Activated naive CD4-positive, alpha-beta T cell treated with anti-CD3 and anti-CD28 coated beads, Interleukin-2, amount 50 U/mL, for 24 hours (primary cell): ENCODE measurements around the gene CDK19.

Experiments used
- H3K27ac Mint-ChIP-seq: one replicate; pipeline ENCODE4 v1.8.0; 2021; ENCODE audit warnings: mild to moderate bottlenecking, mixed read lengths
- H3K27me3 Mint-ChIP-seq: one replicate; pipeline ENCODE4 v1.8.0; 2021; ENCODE audit warnings: mixed read lengths
- H3K36me3 Mint-ChIP-seq: one replicate; pipeline ENCODE4 v1.8.0; 2021; ENCODE audit warnings: mixed read lengths
- H3K4me1 Mint-ChIP-seq: one replicate; pipeline ENCODE4 v1.8.0; 2021; ENCODE audit warnings: mixed read lengths
- H3K4me3 Mint-ChIP-seq: one replicate; pipeline ENCODE4 v1.8.0; 2021; ENCODE audit warnings: mild to moderate bottlenecking, mixed read lengths
- H3K9me3 Mint-ChIP-seq: one replicate; pipeline ENCODE4 v1.8.0; 2021; ENCODE audit warnings: mixed read lengths

CDK19 gene

DNA sequence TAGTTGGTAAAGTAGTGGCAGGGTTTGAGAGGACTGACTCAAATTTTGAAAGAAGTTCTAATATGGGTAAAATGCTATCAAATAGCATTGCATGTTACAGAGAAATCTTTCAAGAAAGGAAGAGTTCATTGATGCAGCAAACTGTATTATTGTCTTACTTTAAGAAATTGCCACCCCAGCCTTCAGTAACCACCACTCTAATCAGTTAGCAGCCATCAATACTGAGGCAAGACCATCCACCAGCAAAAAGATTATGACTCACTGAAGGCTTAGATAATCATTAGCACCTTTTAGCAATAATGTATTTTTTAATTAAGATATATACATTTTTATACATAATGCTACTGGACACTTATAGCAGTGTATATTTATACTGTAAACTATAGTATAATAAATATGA, 138.9 kb downstream of the CDK19 start:
- Mint-ChIP-seq H3K27ac (no peak overlapping the region), H3K9me3 (no peaks in the 10 kb centered on the region), H3K36me3 (peaks cover 2% of the 10 kb centered on the region), H3K27me3 (no peaks in the 10 kb centered on the region), H3K4me1 (no peaks in the 10 kb centered on the region), H3K4me3 (no peak overlapping the region)

DNA sequence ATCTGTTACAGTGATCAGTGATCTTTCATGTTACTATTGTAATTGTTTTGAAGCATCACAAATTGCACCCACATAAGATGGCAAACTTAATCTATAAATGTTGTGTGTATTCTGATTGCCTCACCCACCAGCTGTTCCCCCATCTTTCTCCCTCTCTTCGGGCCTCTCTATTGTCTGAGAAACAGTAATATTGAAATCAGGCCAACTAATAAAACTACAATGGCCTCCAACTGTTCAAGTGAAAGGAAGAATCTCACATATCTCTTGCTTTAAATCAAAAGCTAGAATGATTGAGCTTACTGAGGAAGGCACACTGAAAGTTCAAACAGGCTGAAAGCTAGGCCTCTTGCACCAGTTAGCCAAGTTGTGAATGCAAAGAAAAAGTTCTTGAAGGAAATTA, 141.2 kb downstream of the CDK19 start:
- Mint-ChIP-seq H3K4me3 (no peak overlapping the region), H3K36me3 (peaks cover 4% of the 10 kb centered on the region), H3K27ac (no peak overlapping the region), H3K4me1 (no peaks in the 10 kb centered on the region), H3K27me3 (no peaks in the 10 kb centered on the region), H3K9me3 (no peaks in the 10 kb centered on the region)

DNA sequence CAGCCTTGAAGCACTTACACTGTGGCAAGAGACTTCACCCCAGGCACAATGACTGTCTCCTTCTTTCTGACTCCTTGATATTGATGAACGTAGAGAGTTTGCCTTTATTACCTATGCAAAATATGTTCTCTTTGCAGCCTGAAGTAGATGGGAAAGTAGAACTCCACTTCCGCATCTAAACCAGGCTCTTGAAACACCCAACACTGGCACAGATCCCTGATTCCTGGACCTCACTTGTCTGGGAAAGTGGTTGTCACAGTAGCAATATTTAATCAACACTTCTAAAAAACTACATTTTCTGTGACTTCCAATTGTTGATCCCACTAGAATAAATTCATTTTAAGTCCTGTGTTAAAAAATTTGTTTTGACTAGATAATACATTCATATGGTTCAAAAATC, 143.1 kb downstream of the CDK19 start:
- Mint-ChIP-seq H3K27me3 (no peaks in the 10 kb centered on the region), H3K36me3 (peaks cover 4% of the 10 kb centered on the region), H3K4me1 (no peaks in the 10 kb centered on the region), H3K4me3 (no peak overlapping the region), H3K9me3 (no peaks in the 10 kb centered on the region), H3K27ac (no peak overlapping the region)

DNA sequence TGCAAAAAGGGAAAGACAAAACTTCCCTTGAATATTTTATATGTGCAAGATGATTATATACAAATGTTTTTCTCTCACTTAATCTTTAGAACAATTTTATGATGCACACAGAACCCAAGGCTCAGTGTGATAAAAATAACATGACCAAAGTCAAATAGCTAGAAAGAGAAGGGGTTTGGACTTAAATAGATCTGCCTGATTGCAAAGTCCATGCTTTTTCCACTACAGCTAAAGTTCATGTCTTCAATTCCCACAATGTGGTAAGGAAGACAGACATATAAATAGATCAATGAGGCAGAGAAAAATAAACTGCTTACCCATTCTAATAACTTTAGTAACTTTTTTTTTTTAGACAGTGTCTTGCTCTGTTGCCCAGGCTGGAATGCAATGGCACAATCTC, 143.8 kb downstream of the CDK19 start:
- Mint-ChIP-seq H3K4me3 (no peak overlapping the region), H3K36me3 (peaks cover 4% of the 10 kb centered on the region), H3K9me3 (no peaks in the 10 kb centered on the region), H3K27me3 (no peaks in the 10 kb centered on the region), H3K27ac (no peak overlapping the region), H3K4me1 (no peaks in the 10 kb centered on the region)

DNA sequence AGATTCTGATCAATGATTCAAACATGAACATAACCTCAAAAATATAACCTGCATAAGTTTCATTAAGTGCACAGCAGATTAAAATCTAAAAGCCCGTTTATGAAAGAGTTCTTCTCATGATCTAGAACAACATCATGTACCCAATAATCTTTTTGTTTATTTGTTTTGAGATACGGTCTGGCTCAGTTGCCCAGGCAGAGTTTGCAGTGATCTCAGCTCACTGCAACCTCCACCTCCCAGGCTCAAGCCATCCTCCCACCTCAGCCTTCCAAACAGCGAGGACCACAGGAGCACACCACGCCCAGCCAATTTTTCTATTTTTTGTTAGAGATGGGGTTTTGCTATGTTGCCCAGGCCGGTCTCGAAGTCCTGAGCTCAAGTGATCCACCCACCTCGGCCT, 149.7 kb downstream of the CDK19 start:
- H3K36me3 Mint-ChIP-seq, result peaks cover 15% of the 10 kb centered on the region
- H3K27me3 Mint-ChIP-seq, result no peaks in the 10 kb centered on the region
- H3K4me3 Mint-ChIP-seq, result no peak overlapping the region
- no peak overlapping the region for H3K27ac Mint-ChIP-seq
- no peaks in the 10 kb centered on the region for H3K4me1 Mint-ChIP-seq
- no peaks in the 10 kb centered on the region for H3K9me3 Mint-ChIP-seq

DNA sequence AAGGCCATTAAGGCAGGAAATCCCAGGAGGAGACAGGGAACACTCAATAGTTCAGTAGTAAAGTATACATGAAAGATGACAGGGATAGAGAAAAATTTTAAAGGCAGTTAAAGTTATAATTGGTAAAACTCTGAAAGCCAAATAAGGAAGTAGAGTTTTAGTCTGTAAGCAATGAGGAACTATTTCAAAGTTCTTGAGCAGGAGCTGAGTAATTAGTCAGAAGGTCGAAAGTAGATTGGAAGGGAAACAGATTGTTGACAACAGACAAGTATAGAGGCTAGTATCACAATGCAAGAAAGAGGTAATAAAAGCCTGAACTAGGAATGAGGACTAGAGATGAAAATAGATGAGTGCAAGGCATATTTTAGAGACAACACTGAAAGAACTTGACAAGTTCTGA, 150.3 kb downstream of the CDK19 start:
- H3K36me3 Mint-ChIP-seq, result peaks cover 13% of the 10 kb centered on the region
- no peak overlapping the region for H3K27ac Mint-ChIP-seq
- H3K27me3 Mint-ChIP-seq, result no peaks in the 10 kb centered on the region
- H3K4me1 Mint-ChIP-seq, result no peaks in the 10 kb centered on the region
- H3K9me3 Mint-ChIP-seq, result no peaks in the 10 kb centered on the region
- no peak overlapping the region for H3K4me3 Mint-ChIP-seq

DNA sequence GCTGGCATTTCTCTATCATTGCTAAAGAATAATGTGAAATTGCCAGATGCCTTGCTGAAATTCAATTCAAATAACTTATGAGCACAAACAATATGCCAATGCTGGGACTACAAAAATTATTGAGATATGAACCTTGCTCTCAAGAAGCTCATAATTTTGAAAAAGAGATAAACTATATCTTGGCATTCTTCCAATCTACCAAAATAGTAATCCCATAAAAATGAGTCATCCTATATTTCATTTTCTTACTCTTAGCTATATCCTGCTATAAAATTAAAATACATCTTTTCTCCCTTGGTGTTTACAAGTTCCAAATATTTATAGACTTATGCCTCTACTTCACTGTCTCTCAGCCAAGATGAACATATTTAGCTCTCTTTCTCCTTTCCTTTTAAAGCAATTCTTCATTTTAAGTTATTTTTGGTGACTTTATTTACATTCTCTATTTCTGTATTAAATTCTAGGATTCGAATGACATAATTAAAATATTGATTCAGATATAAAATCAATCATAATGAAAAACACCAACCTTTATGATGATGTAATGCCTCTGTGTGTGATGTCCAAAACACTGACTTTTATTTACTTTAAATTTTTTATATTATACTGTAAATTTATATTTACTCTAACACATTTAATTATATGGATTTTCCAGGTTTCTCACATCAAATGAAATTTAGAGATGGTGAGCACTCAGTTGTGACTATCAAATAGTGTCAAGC, 152.6 kb downstream of the CDK19 start:
- no peaks in the 10 kb centered on the region for H3K4me1 Mint-ChIP-seq
- no peaks in the 10 kb centered on the region for H3K9me3 Mint-ChIP-seq
- H3K27me3 Mint-ChIP-seq, result no peaks in the 10 kb centered on the region
- H3K27ac Mint-ChIP-seq, result no peak overlapping the region
- H3K4me3 Mint-ChIP-seq, result no peak overlapping the region
- peaks cover 15% of the 10 kb centered on the region for H3K36me3 Mint-ChIP-seq

DNA sequence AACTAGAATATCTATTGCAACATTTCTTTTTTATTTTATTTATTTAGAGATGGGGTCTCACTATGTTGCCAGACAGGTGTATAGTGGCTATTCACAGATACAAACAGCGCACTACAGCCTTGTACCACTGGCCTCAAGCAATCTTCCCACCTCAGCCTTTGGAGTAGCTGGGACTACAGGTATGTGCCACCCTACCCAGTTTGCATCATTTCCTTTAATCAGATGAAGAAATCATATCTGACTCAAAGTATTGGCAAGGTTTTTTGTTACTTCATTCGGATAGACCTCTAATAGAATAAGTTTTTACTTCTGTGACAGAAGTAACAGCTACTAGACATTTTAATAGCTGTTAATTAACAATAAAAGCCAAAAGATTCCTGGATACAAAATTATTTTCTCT, 153.9 kb downstream of the CDK19 start:
- Mint-ChIP-seq H3K36me3 (peaks cover 15% of the 10 kb centered on the region), H3K9me3 (no peaks in the 10 kb centered on the region), H3K4me1 (no peaks in the 10 kb centered on the region), H3K27ac (no peak overlapping the region), H3K4me3 (no peak overlapping the region), H3K27me3 (no peaks in the 10 kb centered on the region)

DNA sequence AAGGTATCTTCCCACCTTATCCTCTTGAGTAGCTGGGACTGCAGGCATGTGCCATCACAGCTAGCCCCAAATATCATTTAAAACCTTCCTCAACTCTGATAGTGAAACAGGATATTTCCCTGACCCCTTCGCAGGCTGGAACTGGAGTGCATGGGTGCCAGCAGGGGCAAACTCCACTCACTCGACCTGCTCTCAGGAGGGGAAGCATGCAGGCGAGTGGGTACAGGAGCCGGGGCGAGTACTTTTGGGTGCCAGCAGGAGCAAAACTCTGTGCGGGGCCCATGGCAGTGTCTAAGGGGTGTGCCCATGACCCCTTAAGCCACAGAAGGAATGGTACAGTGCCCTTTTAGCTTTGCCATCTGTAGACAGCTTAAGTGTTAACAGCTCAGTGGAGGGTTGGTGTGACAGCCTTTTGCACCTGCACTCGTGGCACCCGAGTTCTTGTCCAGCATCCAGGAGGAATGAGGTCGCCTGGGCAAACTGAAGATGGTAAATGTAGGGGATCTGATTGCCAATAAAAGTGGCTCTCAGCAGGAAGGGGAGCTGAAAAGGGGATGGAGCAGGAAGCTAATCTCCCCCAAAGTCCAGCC, 155.1 kb downstream of the CDK19 start:
- H3K27ac Mint-ChIP-seq, result no peak overlapping the region
- H3K4me3 Mint-ChIP-seq, result no peak overlapping the region
- no peaks in the 10 kb centered on the region for H3K4me1 Mint-ChIP-seq
- H3K9me3 Mint-ChIP-seq, result peaks cover 4% of the 10 kb centered on the region
- no peaks in the 10 kb centered on the region for H3K27me3 Mint-ChIP-seq
- peaks cover 20% of the 10 kb centered on the region for H3K36me3 Mint-ChIP-seq

DNA sequence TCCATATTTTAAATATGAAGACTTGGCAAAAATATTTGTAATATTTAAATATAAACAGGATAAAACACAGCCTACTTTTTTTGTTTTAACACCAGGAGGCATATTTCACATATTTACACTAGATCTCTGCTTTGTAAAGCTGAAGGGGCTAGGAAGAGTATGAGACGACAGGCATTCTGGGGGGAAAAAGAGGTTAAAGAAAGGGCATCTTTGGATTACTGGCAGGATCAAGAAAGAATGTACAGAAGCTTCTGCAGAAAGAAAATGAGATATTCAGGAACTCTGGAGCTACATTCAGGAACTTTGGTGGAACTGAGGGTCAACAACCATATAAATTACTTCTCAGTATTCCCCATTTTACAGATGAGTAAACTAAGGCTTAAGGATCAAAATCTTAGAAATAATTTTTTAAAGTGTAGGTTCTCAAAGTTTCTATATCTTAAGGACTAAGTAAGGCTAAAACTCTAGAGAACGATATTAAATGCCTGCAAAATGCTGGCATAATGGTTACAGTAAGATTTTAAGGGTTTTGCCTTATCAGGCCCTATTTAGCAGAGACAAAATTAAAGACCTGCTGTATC, 156.5 kb downstream of the CDK19 start:
- peaks cover 11% of the 10 kb centered on the region for H3K36me3 Mint-ChIP-seq
- no peak overlapping the region for H3K4me3 Mint-ChIP-seq
- no peaks in the 10 kb centered on the region for H3K4me1 Mint-ChIP-seq
- H3K27me3 Mint-ChIP-seq, result no peaks in the 10 kb centered on the region
- H3K9me3 Mint-ChIP-seq, result peaks cover 4% of the 10 kb centered on the region
- H3K27ac Mint-ChIP-seq, result no peak overlapping the region

DNA sequence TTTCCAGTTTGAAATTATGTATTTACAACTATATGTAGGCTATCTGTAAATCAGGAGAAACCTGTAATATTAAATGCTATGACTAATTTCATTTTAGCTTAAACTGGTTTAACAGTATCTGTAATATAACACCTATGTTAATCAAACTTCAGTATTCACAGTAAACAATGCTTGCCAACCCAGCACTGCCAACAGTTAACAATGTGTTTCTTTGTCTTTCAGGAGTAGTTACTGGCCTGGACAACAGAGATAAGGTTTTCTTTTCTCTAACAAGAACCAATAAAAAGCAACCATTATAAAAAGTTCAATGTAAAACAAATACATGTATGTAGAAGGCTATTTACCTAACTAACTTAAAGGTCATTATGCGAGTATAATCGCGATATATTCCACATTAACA, 158.8 kb downstream of the CDK19 start:
- H3K27me3 Mint-ChIP-seq, result no peaks in the 10 kb centered on the region
- no peak overlapping the region for H3K27ac Mint-ChIP-seq
- no peak overlapping the region for H3K4me3 Mint-ChIP-seq
- no peaks in the 10 kb centered on the region for H3K4me1 Mint-ChIP-seq
- H3K36me3 Mint-ChIP-seq, result peaks cover 8% of the 10 kb centered on the region
- H3K9me3 Mint-ChIP-seq, result peaks cover 4% of the 10 kb centered on the region

DNA sequence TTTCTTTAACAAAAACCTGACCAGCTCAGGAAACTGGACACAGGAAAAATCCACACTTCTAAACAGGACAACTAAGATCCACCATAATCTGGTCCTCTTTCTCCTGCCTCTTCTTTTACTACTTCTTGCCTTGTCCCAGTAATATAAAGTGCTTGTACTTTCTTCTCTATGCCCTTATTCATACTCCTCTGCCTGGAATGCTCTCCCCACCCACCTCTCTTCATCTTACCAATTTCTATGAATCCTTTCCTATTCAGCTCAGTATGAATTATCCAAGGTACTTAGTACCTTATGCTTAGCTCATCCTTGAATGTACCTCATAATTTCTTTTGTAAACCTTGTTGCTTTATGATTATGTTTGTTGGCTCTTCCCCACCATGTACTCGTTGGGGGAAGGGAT, 159.4 kb downstream of the CDK19 start:
- no peak overlapping the region for H3K27ac Mint-ChIP-seq
- no peaks in the 10 kb centered on the region for H3K27me3 Mint-ChIP-seq
- H3K36me3 Mint-ChIP-seq, result peaks cover 7% of the 10 kb centered on the region
- H3K4me1 Mint-ChIP-seq, result no peaks in the 10 kb centered on the region
- H3K9me3 Mint-ChIP-seq, result peaks cover 4% of the 10 kb centered on the region
- H3K4me3 Mint-ChIP-seq, result no peak overlapping the region

DNA sequence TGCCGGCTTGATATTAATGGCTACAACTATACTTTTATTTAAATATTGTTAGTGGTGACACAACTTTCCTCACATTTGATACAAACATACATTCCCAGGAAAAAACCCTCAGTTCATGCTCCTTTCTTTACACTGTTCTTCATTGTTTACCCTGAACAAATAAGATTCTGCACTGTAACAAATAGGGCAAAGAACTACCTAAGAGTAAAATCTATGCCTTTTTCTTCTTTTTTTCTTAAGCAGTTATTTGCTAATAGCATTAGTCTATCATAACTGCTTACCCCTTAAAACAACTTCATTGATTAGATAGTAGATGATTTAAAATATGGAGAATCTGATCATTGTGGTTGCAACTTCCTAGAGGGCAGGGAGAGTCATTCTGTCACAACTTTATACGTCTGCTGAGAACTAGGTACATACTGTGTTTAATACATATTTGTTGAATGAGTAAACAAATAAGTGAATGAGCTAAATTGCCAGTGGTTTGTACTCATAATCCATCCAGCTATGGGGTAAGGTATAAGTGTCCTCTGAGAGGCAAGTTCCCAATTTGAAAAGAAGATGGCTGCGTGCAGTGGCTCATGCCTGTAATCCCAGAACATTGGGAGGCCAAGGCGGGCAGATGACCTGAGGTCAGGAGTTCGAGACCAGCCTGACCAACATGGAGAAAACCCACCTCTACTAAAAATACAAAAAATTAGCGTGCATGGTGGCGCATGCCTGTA, 161.0 kb downstream of the CDK19 start:
- Mint-ChIP-seq H3K9me3 (peaks cover 4% of the 10 kb centered on the region), H3K27ac (no peak overlapping the region), H3K27me3 (no peaks in the 10 kb centered on the region), H3K36me3 (peaks cover 7% of the 10 kb centered on the region), H3K4me3 (no peak overlapping the region), H3K4me1 (no peaks in the 10 kb centered on the region)

DNA sequence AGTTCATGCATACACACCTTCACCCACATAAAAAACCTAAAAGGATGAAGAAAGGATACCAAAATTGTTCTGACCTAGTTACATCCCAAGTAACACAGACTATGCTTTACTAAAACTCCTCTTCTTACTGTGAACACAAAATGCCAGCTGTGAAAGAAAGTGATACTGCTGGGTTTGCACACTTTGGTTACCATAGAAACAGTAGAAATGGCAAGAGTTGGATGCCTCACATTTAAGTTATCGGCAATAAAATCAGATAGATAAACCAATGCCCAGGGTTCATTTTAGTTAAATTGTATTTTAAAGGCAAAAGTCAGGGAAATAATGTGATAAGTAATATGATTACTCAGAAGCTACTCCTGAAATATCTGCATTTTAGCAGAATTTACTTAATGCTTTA, 161.9 kb downstream of the CDK19 start:
- H3K4me3 Mint-ChIP-seq, result no peak overlapping the region

DNA sequence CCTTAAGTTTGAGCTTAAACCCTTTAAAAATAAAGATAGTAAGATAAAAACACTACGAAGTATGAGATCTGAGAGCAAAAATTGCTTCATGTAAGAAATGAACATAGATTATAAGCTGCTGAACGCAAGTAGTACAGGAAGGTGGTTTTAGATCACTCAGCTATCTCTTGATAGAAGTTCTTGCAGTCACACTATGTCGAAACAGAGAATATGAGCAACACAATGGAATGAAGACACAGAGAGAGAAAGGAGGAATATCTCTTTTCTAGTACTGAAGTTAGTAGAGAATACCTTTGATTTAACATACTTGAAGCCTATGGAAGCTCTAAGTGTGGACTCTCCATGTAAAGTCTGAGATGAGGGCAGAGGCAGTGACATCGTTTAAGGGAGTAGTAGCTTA, 162.7 kb downstream of the CDK19 start:
- no peaks in the 10 kb centered on the region for H3K27me3 Mint-ChIP-seq
- H3K4me1 Mint-ChIP-seq, result no peaks in the 10 kb centered on the region
- no peak overlapping the region for H3K27ac Mint-ChIP-seq
- H3K36me3 Mint-ChIP-seq, result peaks cover 7% of the 10 kb centered on the region
- no peak overlapping the region for H3K4me3 Mint-ChIP-seq
- H3K9me3 Mint-ChIP-seq, result peaks cover 4% of the 10 kb centered on the region

More for the DNA sequence above, 161.9 kb downstream of the CDK19 start:
- H3K36me3 Mint-ChIP-seq, result peaks cover 7% of the 10 kb centered on the region
- no peaks in the 10 kb centered on the region for H3K4me1 Mint-ChIP-seq
- H3K27me3 Mint-ChIP-seq, result no peaks in the 10 kb centered on the region
- H3K9me3 Mint-ChIP-seq, result peaks cover 4% of the 10 kb centered on the region
- no peak overlapping the region for H3K27ac Mint-ChIP-seq

DNA sequence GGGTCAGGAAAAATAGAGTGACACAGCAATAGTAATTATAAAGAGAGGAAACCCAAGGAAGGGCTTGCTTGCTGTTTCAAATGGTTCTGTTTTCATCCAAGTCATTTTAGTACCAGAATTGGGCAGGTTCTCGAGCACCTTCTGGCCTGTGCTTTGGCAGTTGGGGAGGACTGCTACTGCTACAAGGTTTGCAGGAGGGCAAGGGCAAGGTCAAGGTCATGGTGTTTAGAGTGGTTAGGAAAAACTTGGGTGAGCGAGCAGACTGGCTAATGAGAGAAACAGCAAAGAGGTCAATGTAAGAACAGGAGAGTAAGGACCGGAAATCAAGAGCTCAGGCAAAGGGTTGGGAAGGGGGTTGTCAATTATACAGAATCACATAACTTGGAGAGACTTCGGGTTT, 164.5 kb downstream of the CDK19 start:
- H3K27me3 Mint-ChIP-seq, result no peaks in the 10 kb centered on the region
- H3K4me3 Mint-ChIP-seq, result no peak overlapping the region
- no peaks in the 10 kb centered on the region for H3K4me1 Mint-ChIP-seq
- H3K36me3 Mint-ChIP-seq, result peaks cover 7% of the 10 kb centered on the region
- no peak overlapping the region for H3K27ac Mint-ChIP-seq
- peaks cover 4% of the 10 kb centered on the region for H3K9me3 Mint-ChIP-seq
